ENCODE results near the gene JSRP1. TPM values are rescaled to one million over a fixed set of nuclear protein-coding genes. Genes with fewer than 3 reads are reported as not detected.
A peak's percentile ranks its signal among the peaks of the same experiment; 100 is the strongest.

JSRP1 gene
- total and polyA plus RNA-seq, 10 of the 15 experiments (the other 5 are each of a cell fraction or from before 2014, with no cell fraction given) = 0.41 to 0.91 (median 0.49) TPM; not detected in 7

DNA sequence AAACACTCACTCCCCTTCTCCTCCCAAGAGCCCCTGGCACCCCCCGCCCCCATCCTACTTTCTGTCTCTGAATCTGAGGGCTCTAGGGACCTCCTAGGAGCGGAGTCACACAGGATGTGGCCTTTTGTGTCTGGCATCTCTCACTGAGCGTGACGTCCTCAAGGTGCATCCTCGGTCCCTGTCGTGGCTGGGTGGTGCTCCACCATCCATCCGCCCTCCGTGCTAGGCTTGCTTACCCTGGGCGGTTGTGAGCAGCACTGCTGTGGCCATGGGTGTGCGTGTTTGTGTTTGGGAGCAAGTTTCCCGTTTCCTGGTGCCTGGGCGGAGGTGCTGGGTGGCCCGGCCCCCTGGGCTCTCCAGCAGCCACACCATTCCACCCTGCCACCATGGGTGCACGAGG lies 32.3 kb downstream of the JSRP1 start:
- FAIRE-seq (no peak), DNase-seq (ENCODE audit: low read depth, low spot score) (no peak), ATAC-seq (peak; percentile 61)
- H3K27me3 ChIP-seq (replicated peaks in 1 of 2; ENCODE audit: control insufficient read depth in 2 of 2, insufficient read depth in 2 of 2, low read length in 1 of 2) = no peaks in the 10 kb centered on the region
- ChIA-PET SMC1A (ENCODE audit: uncharacterized antibody, unreplicated experiment) (interaction anchor here (0.5 to 0.8 kb wide), 2 partner anchors 15 to 234 kb away, joined by 3 read pairs; no protein-coding TSS in a partner anchor), CTCF (no interaction called here), POLR2A (no interaction called here), RAD21 (ENCODE audit: unreplicated experiment) (no interaction called here)
- 0 out of 2 replicates have a peak, but pooled peaks have one; percentile 34 for TF ChIP-seq POLR2A (IDR thresholded peaks at IDR 0.05; ENCODE audit: low read depth, low read length)
- TF ChIP-seq HDAC6 (IDR thresholded peaks at IDR 0.05; ENCODE audit: unreplicated experiment) = no peak
- peak; percentile 57 for TF ChIP-seq MEF2B (IDR thresholded peaks at IDR 0.05; ENCODE audit: partially characterized antibody, poor library complexity, severe bottlenecking)
- TF ChIP-seq SRF (IDR thresholded peaks at IDR 0.05; ENCODE audit: low read depth in 2 of 2, low read length in 2 of 2) = peak; percentile 63 to 66; a peak in 3 of 4 replicates
- TF ChIP-seq MTA2 (IDR thresholded peaks at IDR 0.05; ENCODE audit: low read depth) = no peak
- no peak for TF ChIP-seq BHLHE40 (IDR thresholded peaks at IDR 0.05; ENCODE audit: borderline replicate concordance in 1 of 2, low read depth in 2 of 2, low read length in 1 of 2)
- no peak for TF ChIP-seq CTCF (IDR thresholded peaks at IDR 0.05 in 2 of 3, conservative IDR thresholded peaks at IDR 0.05 in 1 of 3; ENCODE audit: control insufficient read depth in 2 of 3, extremely low read depth in 1 of 3, insufficient read depth in 1 of 3, low read depth in 3 of 3, low read length in 3 of 3)
- TF ChIP-seq CBX5 (IDR thresholded peaks at IDR 0.05; ENCODE audit: low read depth) = no peak
- TF ChIP-seq SMAD5 (IDR thresholded peaks at IDR 0.05; ENCODE audit: low read depth) = no peak
- no peak for TF ChIP-seq PAX5 (IDR thresholded peaks at IDR 0.05; ENCODE audit: borderline replicate concordance, low read depth, low read length)
- TF ChIP-seq ZBED1 (IDR thresholded peaks at IDR 0.05; ENCODE audit: borderline replicate concordance) = no peak
- no peak for TF ChIP-seq HDAC2 (IDR thresholded peaks at IDR 0.05)
- no peak for TF ChIP-seq RAD51 (IDR thresholded peaks at IDR 0.05)
- TF ChIP-seq BACH1 (IDR thresholded peaks at IDR 0.05; ENCODE audit: borderline replicate concordance) = no peak
- peak; percentile 39; the same call in 1 of the 2 replicates for TF ChIP-seq POLR2AphosphoS2 (IDR thresholded peaks at IDR 0.05; ENCODE audit: low read depth, low read length)
- no peak for TF ChIP-seq POLR2AphosphoS5 (IDR thresholded peaks at IDR 0.05; ENCODE audit: low read length)
- no TSS peak for BruUV-seq (replicated peaks)
- intact Hi-C loops (cut with micrococcal nuclease; ENCODE audit: unreplicated experiment) (no loop called here), in situ Hi-C loops (cut with MboI) (no loop called here)
- no peak overlapping the region for H3K4me3 ChIP-seq
- no peak overlapping the region for H3K4me2 ChIP-seq (ENCODE audit: control insufficient read depth, insufficient read depth)
- H3K9me3 ChIP-seq (replicated peaks; ENCODE audit: control insufficient read depth, insufficient read depth, low read length) = no peaks in the 10 kb centered on the region
- 11% methylated on average over 14 of the region's 14 CpGs for WGBS (ENCODE audit: insufficient coverage, insufficient replicate concordance, low lambda C conversion rate, missing lambda C conversion rate)
- no peaks in the 10 kb centered on the region for H4K20me1 ChIP-seq (ENCODE audit: control insufficient read depth, insufficient read depth)
- peaks cover 3 to 47% of the 10 kb centered on the region in 2 experiments; a peak in 3 of 4 replicates for H3K36me3 ChIP-seq (ENCODE audit: control insufficient read depth in 2 of 2, insufficient read depth in 2 of 2, low read length in 1 of 2)
- no peaks in the 10 kb centered on the region for H3K79me2 ChIP-seq (ENCODE audit: control insufficient read depth, insufficient read depth, low read length)
- no peak overlapping the region for H3K27ac ChIP-seq (ENCODE audit: control insufficient read depth, insufficient read depth)
- H3K4me1 ChIP-seq (ENCODE audit: control insufficient read depth, insufficient read depth, low read length) = no peaks in the 10 kb centered on the region; the same call in 1 of the 2 replicates
- no peak overlapping the region for H2AFZ ChIP-seq (ENCODE audit: control insufficient read depth, low read depth, low read length)
- no peak overlapping the region for H3K9ac ChIP-seq (ENCODE audit: control insufficient read depth, insufficient read depth, low read length)

All from GM12878 (cell line).